Nephron progenitor cell (in vitro differentiated cells): ENCODE results near the gene TPSAB1.
"Not testable (repeated sequence)": the region's sequence is repeated elsewhere in the genome, so short reads cannot be mapped to it uniquely, and the experiment has no call there.

Source experiments
- DNase-seq: peaks from one replicate; pipeline ENCODE4 v3.0.0; 2021
- H3K27ac Mint-ChIP-seq: 2 replicates; pipeline ENCODE4 v1.8.0; 2021; ENCODE audit warnings: mild to moderate bottlenecking, moderate library complexity, mixed read lengths
- H3K27me3 Mint-ChIP-seq: 2 replicates; pipeline ENCODE4 v1.8.0; 2021; ENCODE audit warnings: mild to moderate bottlenecking, low read depth, mixed read lengths; ENCODE audit not compliant: poor library complexity
- H3K36me3 Mint-ChIP-seq: 2 replicates; pipeline ENCODE4 v1.8.0; 2021; ENCODE audit warnings: low read depth, mixed read lengths
- H3K4me1 Mint-ChIP-seq: 2 replicates; pipeline ENCODE4 v1.8.0; 2021; ENCODE audit warnings: mixed read lengths
- H3K4me3 Mint-ChIP-seq: 2 replicates; pipeline ENCODE4 v1.8.0; 2021; ENCODE audit warnings: mild to moderate bottlenecking, moderate library complexity, mixed read lengths
- H3K9me3 Mint-ChIP-seq: 2 replicates; pipeline ENCODE4 v1.8.0; 2021; ENCODE audit warnings: mild to moderate bottlenecking, moderate library complexity, mixed read lengths
- TF ChIP-seq, protein P1 (sequence below): fragments of 200-600 bp; sonication (generic); IDR thresholded peaks from 2 replicates; pipeline ENCODE4 v1.5.0; 2021; ENCODE audit warnings: antibody characterized with exemption

Gene TPSAB1

DNA sequence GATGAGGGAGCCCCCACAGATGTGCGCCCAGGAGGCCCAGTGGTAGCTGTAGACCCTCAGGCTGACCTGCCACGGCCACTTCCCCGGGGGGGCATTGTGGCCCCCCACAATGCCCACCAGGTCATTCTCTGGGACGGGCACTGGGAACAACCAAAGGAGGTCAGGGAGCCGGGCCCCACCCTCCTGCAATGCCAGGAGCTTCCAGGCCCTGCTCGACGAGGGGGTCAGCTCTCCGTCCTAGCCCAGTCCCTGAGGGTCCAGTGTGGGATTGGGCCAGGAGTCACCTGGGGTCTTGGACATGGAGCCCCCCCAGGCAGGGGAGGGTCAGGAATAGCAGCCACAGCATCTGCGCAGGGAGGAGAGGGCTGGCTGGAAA lies 22.3 kb downstream of the TPSAB1 start:
- H3K27me3 Mint-ChIP-seq = peaks cover 70% of the 10 kb centered on the region
- H3K4me3 Mint-ChIP-seq = no peak overlapping the region
- no peaks in the 10 kb centered on the region for H3K36me3 Mint-ChIP-seq
- no peak for DNase-seq
- H3K9me3 Mint-ChIP-seq = peaks cover 14% of the 10 kb centered on the region
- peaks cover 10% of the 10 kb centered on the region for H3K4me1 Mint-ChIP-seq
- TF ChIP-seq, protein P1, sequence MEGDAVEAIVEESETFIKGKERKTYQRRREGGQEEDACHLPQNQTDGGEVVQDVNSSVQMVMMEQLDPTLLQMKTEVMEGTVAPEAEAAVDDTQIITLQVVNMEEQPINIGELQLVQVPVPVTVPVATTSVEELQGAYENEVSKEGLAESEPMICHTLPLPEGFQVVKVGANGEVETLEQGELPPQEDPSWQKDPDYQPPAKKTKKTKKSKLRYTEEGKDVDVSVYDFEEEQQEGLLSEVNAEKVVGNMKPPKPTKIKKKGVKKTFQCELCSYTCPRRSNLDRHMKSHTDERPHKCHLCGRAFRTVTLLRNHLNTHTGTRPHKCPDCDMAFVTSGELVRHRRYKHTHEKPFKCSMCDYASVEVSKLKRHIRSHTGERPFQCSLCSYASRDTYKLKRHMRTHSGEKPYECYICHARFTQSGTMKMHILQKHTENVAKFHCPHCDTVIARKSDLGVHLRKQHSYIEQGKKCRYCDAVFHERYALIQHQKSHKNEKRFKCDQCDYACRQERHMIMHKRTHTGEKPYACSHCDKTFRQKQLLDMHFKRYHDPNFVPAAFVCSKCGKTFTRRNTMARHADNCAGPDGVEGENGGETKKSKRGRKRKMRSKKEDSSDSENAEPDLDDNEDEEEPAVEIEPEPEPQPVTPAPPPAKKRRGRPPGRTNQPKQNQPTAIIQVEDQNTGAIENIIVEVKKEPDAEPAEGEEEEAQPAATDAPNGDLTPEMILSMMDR = no peak
- no peak overlapping the region for H3K27ac Mint-ChIP-seq

DNA sequence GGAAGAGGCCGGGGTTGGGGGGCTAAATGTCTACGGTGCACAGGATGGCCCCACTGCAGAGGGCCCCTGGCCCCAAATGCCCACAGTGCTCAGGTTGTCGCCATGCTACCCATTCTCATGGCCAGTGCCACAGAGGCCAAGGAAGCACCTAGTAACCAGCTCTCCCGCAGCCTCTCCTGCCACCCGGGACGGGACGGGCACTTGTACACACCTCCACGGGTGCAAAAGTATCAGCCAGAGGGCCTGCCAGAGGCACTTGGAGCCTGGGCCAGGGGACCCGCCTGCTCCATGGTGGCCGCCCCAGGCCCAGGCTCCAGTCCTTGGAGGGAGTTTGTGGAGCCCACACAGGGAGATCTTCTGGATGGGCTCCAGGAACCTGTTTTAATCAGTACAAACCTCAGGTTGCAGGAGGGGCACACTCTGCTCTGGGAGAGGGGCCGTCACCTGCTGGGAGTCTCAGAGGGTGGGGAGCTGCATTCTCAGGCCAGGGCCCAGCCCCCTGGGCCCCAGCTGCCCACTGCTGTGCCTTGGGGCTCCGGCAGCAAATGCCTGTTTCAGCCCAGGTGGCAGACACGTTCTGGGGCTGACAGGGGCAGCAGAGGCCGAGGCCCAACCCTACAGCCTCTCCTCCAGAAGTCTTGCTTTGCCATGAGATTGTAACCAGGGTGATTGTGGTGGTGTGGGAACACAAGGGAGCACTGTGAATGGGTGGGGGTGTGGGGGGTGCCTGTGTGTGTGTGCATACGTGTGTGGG lies 23.3 kb downstream of the TPSAB1 start:
- TF ChIP-seq, protein P1 = no peak
- no peak for DNase-seq
- no peak overlapping the region for H3K4me3 Mint-ChIP-seq
- no peaks in the 10 kb centered on the region for H3K36me3 Mint-ChIP-seq
- H3K9me3 Mint-ChIP-seq = peaks cover 14% of the 10 kb centered on the region
- H3K27me3 Mint-ChIP-seq = peaks cover 65% of the 10 kb centered on the region
- H3K27ac Mint-ChIP-seq = no peak overlapping the region
- peaks cover 9% of the 10 kb centered on the region for H3K4me1 Mint-ChIP-seq

GRCh38 chr16:1264345-1265089 lies 24.0 kb downstream of the TPSAB1 start:
- TF ChIP-seq, protein P1 = no peak
- H3K27me3 Mint-ChIP-seq = peaks cover 63% of the 10 kb centered on the region
- no peak overlapping the region for H3K27ac Mint-ChIP-seq
- H3K4me3 Mint-ChIP-seq = no peak overlapping the region
- H3K36me3 Mint-ChIP-seq = no peaks in the 10 kb centered on the region
- H3K9me3 Mint-ChIP-seq = peaks cover 14% of the 10 kb centered on the region
- H3K4me1 Mint-ChIP-seq = peaks cover 4% of the 10 kb centered on the region
- no peak for DNase-seq

DNA sequence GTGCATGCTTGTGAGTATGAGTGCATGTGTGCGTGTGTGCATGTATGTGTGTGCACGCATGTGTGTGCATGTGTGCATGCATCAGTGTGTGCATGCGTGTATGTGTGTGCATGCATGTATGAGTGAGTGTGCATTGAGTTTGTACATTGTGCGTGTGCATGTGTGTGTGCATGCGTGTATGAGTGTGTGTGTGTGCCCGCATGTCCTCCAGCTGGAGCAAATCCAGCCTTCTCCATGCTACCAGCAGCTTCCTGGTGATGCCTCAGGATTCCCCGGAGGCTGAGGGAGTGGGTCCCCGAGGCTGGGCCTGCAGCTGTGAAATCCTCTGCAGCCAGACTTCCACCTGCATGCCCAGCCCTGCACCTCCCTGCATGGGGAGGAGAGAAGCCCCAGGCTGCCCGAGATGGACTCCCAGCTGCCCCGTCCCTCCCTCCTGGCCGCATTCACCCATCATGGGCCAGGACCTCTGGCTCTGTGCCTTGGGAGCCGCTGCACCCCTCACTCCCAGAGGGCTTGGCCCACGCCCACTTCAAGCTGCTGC lies 24.7 kb downstream of the TPSAB1 start:
- Mint-ChIP-seq H3K36me3 (no peaks in the 10 kb centered on the region), H3K27ac (no peak overlapping the region), H3K4me3 (no peak overlapping the region), H3K9me3 (peaks cover 14% of the 10 kb centered on the region), H3K4me1 (peaks cover 4% of the 10 kb centered on the region), H3K27me3 (peaks cover 63% of the 10 kb centered on the region)
- TF ChIP-seq, protein P1 = no peak
- no peak for DNase-seq

DNA sequence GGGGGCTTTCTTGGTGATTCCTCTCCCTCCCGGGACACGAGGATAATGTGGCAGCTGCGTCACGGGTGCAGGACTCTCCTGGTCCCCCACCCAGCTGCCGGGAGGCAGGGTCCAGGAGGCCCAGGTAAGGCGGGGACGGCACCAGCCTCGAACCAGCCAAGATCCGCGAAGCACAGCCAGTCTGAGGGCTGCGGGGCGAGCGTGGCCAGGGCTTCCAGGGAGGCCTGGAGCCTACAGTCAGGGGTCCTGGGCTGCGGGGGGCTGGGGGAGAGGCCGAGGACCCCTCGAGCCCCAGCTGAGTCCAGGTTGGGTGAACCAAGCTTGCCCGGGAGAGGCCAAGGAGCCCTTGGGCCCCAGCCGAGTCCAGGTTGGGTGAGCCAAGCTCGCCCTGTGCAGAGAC lies 25.3 kb downstream of the TPSAB1 start:
- DNase-seq = no peak
- Mint-ChIP-seq H3K36me3 (no peaks in the 10 kb centered on the region), H3K4me1 (no peaks in the 10 kb centered on the region), H3K27ac (no peak overlapping the region), H3K27me3 (peaks cover 63% of the 10 kb centered on the region), H3K4me3 (no peak overlapping the region), H3K9me3 (peaks cover 14% of the 10 kb centered on the region)
- TF ChIP-seq, protein P1 = no peak

DNA sequence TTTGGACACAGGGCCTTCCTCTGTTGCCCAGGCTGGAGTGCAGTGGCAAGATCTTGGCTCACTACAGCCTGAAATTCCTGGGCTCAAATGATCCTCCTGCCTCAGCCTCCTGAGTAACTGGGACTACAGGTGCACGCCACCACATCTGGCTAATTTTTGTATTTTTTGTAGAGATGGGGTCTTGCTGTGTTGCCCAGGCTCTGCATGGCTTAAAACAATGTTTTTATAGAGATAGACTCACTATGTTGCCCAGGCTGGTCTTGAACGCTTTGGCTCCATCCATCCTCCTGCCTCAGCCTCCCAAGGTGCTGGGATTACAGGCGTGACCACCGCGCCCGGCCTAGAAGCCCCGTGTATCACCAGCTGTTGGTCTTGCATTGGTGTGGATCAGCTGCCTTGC lies 28.9 kb downstream of the TPSAB1 start:
- not testable (repeated sequence) for H3K36me3 Mint-ChIP-seq, H3K27ac Mint-ChIP-seq, DNase-seq, H3K4me3 Mint-ChIP-seq, H3K4me1 Mint-ChIP-seq
- Mint-ChIP-seq H3K27me3 (peaks cover 55% of the 10 kb centered on the region), H3K9me3 (peaks cover 11% of the 10 kb centered on the region)
